Measurements from ENCODE around the gene PDE4D. TPM values are rescaled to one million over a fixed set of nuclear protein-coding genes. Genes with fewer than 3 reads are reported as not detected.
A peak's percentile ranks its signal among the peaks of the same experiment; 100 is the strongest.

Gene PDE4D
- total and polyA plus RNA-seq, 2 donors (not counting 3 experiments of a cell fraction or from before 2014, with no cell fraction given): 34.5 to 51.2 TPM

DNA sequence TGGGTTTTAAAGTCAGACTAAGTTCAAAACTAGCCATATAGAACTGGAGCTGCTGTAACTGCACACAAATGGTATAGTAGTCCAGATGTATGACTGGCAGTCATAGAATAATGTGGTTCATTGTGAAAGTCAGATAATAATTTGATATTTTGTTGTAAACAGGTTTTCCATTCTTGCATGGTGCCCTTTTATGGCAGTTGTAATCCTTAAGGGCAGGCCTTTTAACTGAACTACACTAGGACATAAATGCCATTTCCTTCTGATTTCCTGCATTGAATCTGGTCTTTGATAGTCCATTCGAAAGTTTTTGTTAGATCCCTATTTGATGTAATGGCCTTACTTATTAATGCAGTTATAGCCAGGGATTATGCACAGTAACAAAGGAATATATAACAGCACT lies 632.6 kb downstream of the PDE4D start:
- Histone ChIP-seq H3K27me3 (ENCODE audit: control insufficient read depth in 2 of 2, insufficient read depth in 2 of 2, low read length in 2 of 2) (no peaks in the 10 kb centered on the region), H3K4me3 (replicated peaks in 1 of 3; ENCODE audit: insufficient read depth in 1 of 3, low read depth in 1 of 3, low read length in 3 of 3) (no peak overlapping the region), H3K9me1 (replicated peaks; ENCODE audit: control insufficient read depth, extremely low read depth, insufficient read depth, low read length) (no peaks in the 10 kb centered on the region), H3K9ac (replicated peaks; ENCODE audit: extremely low read depth, insufficient read depth, low read length) (no peak overlapping the region), H2AFZ (ENCODE audit: low read depth, low read length) (no peak overlapping the region), H3K27ac (ENCODE audit: insufficient read depth, low read depth, low read length) (no peak overlapping the region), H3K36me3 (ENCODE audit: control insufficient read depth in 2 of 2, extremely low read depth in 1 of 2, insufficient read depth in 2 of 2, low read length in 2 of 2) (no peaks in the 10 kb centered on the region), H3K79me2 (ENCODE audit: control insufficient read depth, insufficient read depth, low read length) (no peaks in the 10 kb centered on the region), H3K9me3 (replicated peaks; ENCODE audit: control insufficient read depth, insufficient read depth, low read length) (no peaks in the 10 kb centered on the region), H3K4me2 (ENCODE audit: insufficient read depth, low read length) (no peak overlapping the region), H4K20me1 (replicated peaks; ENCODE audit: control insufficient read depth, extremely low read depth, insufficient read depth, low read length) (peaks cover 2% of the 10 kb centered on the region), H3K4me1 (ENCODE audit: control insufficient read depth, extremely low read depth, insufficient read depth, low read length) (peaks cover 4% of the 10 kb centered on the region)
- intact Hi-C loops (cut with micrococcal nuclease): no loop called here
- no peak for TF ChIP-seq MYC (IDR thresholded peaks at IDR 0.05; ENCODE audit: low read depth, low read length)
- TF ChIP-seq, protein P1, sequence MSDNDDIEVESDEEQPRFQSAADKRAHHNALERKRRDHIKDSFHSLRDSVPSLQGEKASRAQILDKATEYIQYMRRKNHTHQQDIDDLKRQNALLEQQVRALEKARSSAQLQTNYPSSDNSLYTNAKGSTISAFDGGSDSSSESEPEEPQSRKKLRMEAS (IDR thresholded peaks at IDR 0.05; ENCODE audit: insufficient read depth, insufficient read length): no peak
- POLR2A ChIA-PET: no interaction called here
- dilution Hi-C loops (cut with MboI; ENCODE audit: extremely low pct_ligation_motif_present, low sequenced_read_pairs): no loop called here
- BruUV-seq (replicated peaks): no TSS peak
- CTCF ChIA-PET: interaction anchor here (0.9 kb wide), 1 partner anchor 25 kb away, joined by 4 read pairs; no protein-coding TSS in a partner anchor
- FAIRE-seq (peak; percentile 28), DNase-seq (ENCODE audit: low read depth, low spot score) (no peak)

DNA sequence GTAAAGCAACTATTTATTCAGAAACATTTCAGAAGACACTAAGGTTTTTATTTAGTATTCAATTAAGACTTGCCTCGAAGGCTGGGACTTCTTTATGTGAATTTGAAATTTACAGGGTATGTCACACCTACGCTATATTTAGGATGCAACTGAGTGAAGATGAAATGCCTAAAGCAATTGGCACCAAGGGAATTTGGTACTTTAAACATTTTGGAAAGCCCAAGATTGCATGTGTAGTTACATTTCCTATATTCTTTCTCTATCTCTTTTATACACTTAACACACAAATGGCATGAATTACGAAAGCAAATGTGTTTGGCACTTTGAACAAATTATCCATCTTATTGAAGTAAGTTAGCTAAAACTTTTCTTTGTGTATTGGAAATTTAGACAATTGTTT lies 633.3 kb downstream of the PDE4D start:
- no peak overlapping the region for H3K9ac ChIP-seq (replicated peaks; ENCODE audit: extremely low read depth, insufficient read depth, low read length)
- dilution Hi-C loops (cut with MboI; ENCODE audit: extremely low pct_ligation_motif_present, low sequenced_read_pairs): no loop called here
- FAIRE-seq (no peak), DNase-seq (ENCODE audit: low read depth, low spot score) (no peak)
- H3K4me3 ChIP-seq (replicated peaks in 1 of 3; ENCODE audit: insufficient read depth in 1 of 3, low read depth in 1 of 3, low read length in 3 of 3): no peak overlapping the region
- no peaks in the 10 kb centered on the region for H3K36me3 ChIP-seq (ENCODE audit: control insufficient read depth in 2 of 2, extremely low read depth in 1 of 2, insufficient read depth in 2 of 2, low read length in 2 of 2)
- no peak overlapping the region for H3K4me2 ChIP-seq (ENCODE audit: insufficient read depth, low read length)
- intact Hi-C loops (cut with micrococcal nuclease): no loop called here
- BruUV-seq (replicated peaks): no TSS peak
- no peaks in the 10 kb centered on the region for H3K9me3 ChIP-seq (replicated peaks; ENCODE audit: control insufficient read depth, insufficient read depth, low read length)
- H3K4me1 ChIP-seq (ENCODE audit: control insufficient read depth, extremely low read depth, insufficient read depth, low read length): peaks cover 5% of the 10 kb centered on the region
- H3K27ac ChIP-seq (ENCODE audit: insufficient read depth, low read depth, low read length): no peak overlapping the region
- H2AFZ ChIP-seq (ENCODE audit: low read depth, low read length): no peak overlapping the region
- H4K20me1 ChIP-seq (replicated peaks; ENCODE audit: control insufficient read depth, extremely low read depth, insufficient read depth, low read length): peaks cover 2% of the 10 kb centered on the region
- H3K79me2 ChIP-seq (ENCODE audit: control insufficient read depth, insufficient read depth, low read length): no peaks in the 10 kb centered on the region
- ChIA-PET POLR2A (no interaction called here), CTCF (interaction anchor here (0.9 kb wide), 1 partner anchor 24 kb away, joined by 4 read pairs; no protein-coding TSS in a partner anchor)
- H3K27me3 ChIP-seq (ENCODE audit: control insufficient read depth in 2 of 2, insufficient read depth in 2 of 2, low read length in 2 of 2): no peaks in the 10 kb centered on the region
- no peaks in the 10 kb centered on the region for H3K9me1 ChIP-seq (replicated peaks; ENCODE audit: control insufficient read depth, extremely low read depth, insufficient read depth, low read length)
- no peak for TF ChIP-seq POLR2AphosphoS5 (IDR thresholded peaks at IDR 0.05; ENCODE audit: insufficient read depth, low read depth, low read length)
- TF ChIP-seq, protein P1 (IDR thresholded peaks at IDR 0.05; ENCODE audit: insufficient read depth, insufficient read length): no peak

All from endothelial cell of umbilical vein (primary cell).